Body of pancreas (tissue), 4 donors: ENCODE results near the gene TTLL5. TPM values are rescaled to one million over a fixed set of nuclear protein-coding genes. Genes with fewer than 3 reads are reported as not detected.

Source experiments
- ATAC-seq: fragments of 150-250 bp; one replicate; pipeline ENCODE4 v1.9.1; 2016
- DNase-seq, 4 donors: peaks; one replicate each; pipeline ENCODE4 v3.0.0-alpha.2; 2019
- H3K27ac ChIP-seq, 4 donors: fragments of 200-600 bp; sonication (generic); 1 replicate in 3 of 4; 2 replicates in 1 of 4; pipeline versions ENCODE4 v1.5.1 to v1.6.1; 2016 to 2019; ENCODE audit warnings: mild to moderate bottlenecking in 1 of 4, mixed read lengths in 1 of 4, moderate library complexity in 1 of 4
- H3K27me3 ChIP-seq, 2 donors: fragments of 200-600 bp; sonication (generic); one replicate each; pipeline ENCODE4 v1.6.0; 2016; ENCODE audit warnings: mild to moderate bottlenecking in 1 of 2
- H3K36me3 ChIP-seq, 2 donors: fragments of 200-600 bp; sonication (generic); replicated peaks in 1 of 2; 2 replicates each; pipeline ENCODE4 v1.5.1; 2016; ENCODE audit warnings: low read depth in 2 of 2; ENCODE audit not compliant: insufficient read depth in 1 of 2
- H3K4me1 ChIP-seq: fragments of 200-600 bp; sonication (generic); one replicate; pipeline ENCODE4 v1.6.0; 2016
- H3K4me3 ChIP-seq, 2 donors: fragments of 200-600 bp; sonication (generic); 1 replicate in 1 of 2; 2 replicates in 1 of 2; pipeline ENCODE4 v1.5.1; 2016 to 2019
- H3K9me3 ChIP-seq, 3 donors: fragments of 200-600 bp; sonication (generic); 1 replicate in 2 of 3; 2 replicates in 1 of 3; pipeline ENCODE4 v1.5.1; 2016
- CTCF ChIP-seq, 7 experiments: fragments of 450-650 bp in 4 of 7; fragments of 200-600 bp in 3 of 7; sonication (generic) in 3 of 7; IDR thresholded peaks; one replicate each; pipeline ENCODE4 v1.5.1; 2016 to 2019; ENCODE audit warnings: antibody characterized with exemption in 7 of 7
- POLR2A ChIP-seq, 3 donors: fragments of 450-650 bp; IDR thresholded peaks; one replicate each; pipeline ENCODE4 v1.6.1; 2016; ENCODE audit warnings: antibody characterized with exemption in 3 of 3, mild to moderate bottlenecking in 2 of 3
- WGBS, 2 donors: methylation state at CpG; one replicate each; pipeline ENCODE4 v1.1.5; 2017; 5-methylcytosine and 5-hydroxymethylcytosine counted together
- intact Hi-C: fragments of 100-400 bp; cut with DNase I; formaldehyde crosslinking; loops from one replicate; pipeline ENCODE4 v1.15.1; 2023
- total RNA-seq, 2 donors: library from RNA; depleted of rRNA; stranded (reverse); fragments of >200 nt; gene quantifications; one replicate each; pipeline ENCODE4 v1.1.0, GENCODE V29; 2016

TTLL5 gene
- total RNA-seq, 2 donors from 2014 or later = 21.0 to 21.8 TPM

GRCh38 chr14:75909630-75910029, 248.6 kb downstream of the TTLL5 start:
- ATAC-seq (no peak), DNase-seq (no peak)
- intact Hi-C loops = loop anchor here (5.0 kb wide), 1 partner anchor 68 kb away; no protein-coding TSS in a partner anchor
- Histone ChIP-seq H3K9me3 (no peaks in the 10 kb centered on the region), H3K27me3 (no peaks in the 10 kb centered on the region), H3K27ac (no peak overlapping the region), H3K36me3 (no peaks in the 10 kb centered on the region), H3K4me3 (no peak overlapping the region), H3K4me1 (no peaks in the 10 kb centered on the region)
- 87 to 93% methylated on average over 3 of the region's 3 CpGs for WGBS, 2 donors
- no peak for TF ChIP-seq POLR2A (IDR thresholded peaks at IDR 0.05)
- no peak for TF ChIP-seq CTCF (IDR thresholded peaks at IDR 0.05)

GRCh38 chr14:75910048-75910447, 249.0 kb downstream of the TTLL5 start:
- no peaks in the 10 kb centered on the region for H3K36me3 ChIP-seq
- no peak overlapping the region for H3K4me3 ChIP-seq
- DNase-seq (no peak), ATAC-seq (no peak)
- no peaks in the 10 kb centered on the region for H3K27me3 ChIP-seq
- no peaks in the 10 kb centered on the region for H3K4me1 ChIP-seq
- H3K27ac ChIP-seq = no peak overlapping the region
- intact Hi-C loops = no loop called here
- TF ChIP-seq POLR2A (IDR thresholded peaks at IDR 0.05) (no peak), CTCF (IDR thresholded peaks at IDR 0.05) (no peak)
- WGBS, 2 donors = 70 to 88% methylated on average over 2 of the region's 2 CpGs
- no peaks in the 10 kb centered on the region for H3K9me3 ChIP-seq

GRCh38 chr14:75911883-75912282, 250.8 kb downstream of the TTLL5 start:
- 75% methylated on average over 7 of the region's 7 CpGs for WGBS, 2 donors
- intact Hi-C loops = no loop called here
- Histone ChIP-seq H3K9me3 (no peaks in the 10 kb centered on the region), H3K4me1 (no peaks in the 10 kb centered on the region), H3K36me3 (no peaks in the 10 kb centered on the region), H3K4me3 (no peak overlapping the region), H3K27me3 (no peaks in the 10 kb centered on the region), H3K27ac (no peak overlapping the region)
- TF ChIP-seq CTCF (IDR thresholded peaks at IDR 0.05) (no peak), POLR2A (IDR thresholded peaks at IDR 0.05) (no peak)
- DNase-seq = no peak
- ATAC-seq = no peak

- no peaks in the 10 kb centered on the region for H3K36me3 ChIP-seq
- no peak for ATAC-seq
- TF ChIP-seq POLR2A (IDR thresholded peaks at IDR 0.05) (no peak), CTCF (IDR thresholded peaks at IDR 0.05) (no peak)
- intact Hi-C loops = no loop called here
- no peak overlapping the region for H3K27ac ChIP-seq
- H3K9me3 ChIP-seq = no peaks in the 10 kb centered on the region
- H3K27me3 ChIP-seq = no peaks in the 10 kb centered on the region
- DNase-seq = no peak
- no peaks in the 10 kb centered on the region for H3K4me1 ChIP-seq
- WGBS, 2 donors = 94 to 100% methylated on average over 2 of the region's 2 CpGs
- no peak overlapping the region for H3K4me3 ChIP-seq
Observed at GRCh38 chr14:75913183-75913582, 252.1 kb downstream of the TTLL5 start.

- DNase-seq = no peak
- ATAC-seq = no peak
- no peaks in the 10 kb centered on the region for H3K9me3 ChIP-seq
- H3K36me3 ChIP-seq = no peaks in the 10 kb centered on the region
- H3K27me3 ChIP-seq = no peaks in the 10 kb centered on the region
- WGBS, 2 donors = 87 to 91% methylated on average over 2 of the region's 2 CpGs
- TF ChIP-seq POLR2A (IDR thresholded peaks at IDR 0.05) (no peak), CTCF (IDR thresholded peaks at IDR 0.05) (no peak)
- H3K27ac ChIP-seq = no peak overlapping the region
- no peak overlapping the region for H3K4me3 ChIP-seq
- intact Hi-C loops = no loop called here
- H3K4me1 ChIP-seq = no peaks in the 10 kb centered on the region
Observed at GRCh38 chr14:75915045-75915444, 254.0 kb downstream of the TTLL5 start.
